H9 (cell line): ENCODE data around the gene AQP2. TPM values are rescaled to one million over a fixed set of nuclear protein-coding genes. Genes with fewer than 3 reads are reported as not detected.

Experiments used
- DNase-seq: peaks from one replicate; pipeline ENCODE4 v3.0.0-alpha.2; 2017
- H2AFZ ChIP-seq: one replicate; pipeline ENCODE4 v1.6.1; 2013; ENCODE audit warnings: mild to moderate bottlenecking, low read length, control low read depth, moderate library complexity
- H2AK5ac ChIP-seq: 2 replicates; pipeline ENCODE4 v1.6.1; 2013; ENCODE audit warnings: low read length, control low read depth, mixed read lengths; ENCODE audit not compliant: insufficient read length
- H2BK120ac ChIP-seq: one replicate; pipeline ENCODE4 v1.6.1; 2013; ENCODE audit warnings: low read depth, mild to moderate bottlenecking, low read length, control low read depth, inconsistent platforms; ENCODE audit not compliant: poor library complexity, severe bottlenecking
- H2BK12ac ChIP-seq: 2 replicates; pipeline ENCODE4 v1.6.1; 2013; ENCODE audit warnings: low read length, control low read depth, mixed read lengths, low read depth; ENCODE audit not compliant: insufficient read length
- H2BK15ac ChIP-seq: 2 replicates; pipeline ENCODE4 v1.6.1; 2013; ENCODE audit warnings: low read depth, low read length, control low read depth
- H2BK20ac ChIP-seq: one replicate; pipeline ENCODE4 v1.6.1; 2013; ENCODE audit warnings: low read depth, mild to moderate bottlenecking, low read length, control low read depth, inconsistent platforms; ENCODE audit not compliant: poor library complexity, severe bottlenecking
- H2BK5ac ChIP-seq: 2 replicates; pipeline ENCODE4 v1.6.1; 2013; ENCODE audit warnings: low read length, control low read depth, mixed read lengths; ENCODE audit not compliant: insufficient read length
- H3K14ac ChIP-seq: 2 replicates; pipeline ENCODE4 v1.6.1; 2013; ENCODE audit warnings: low read length, control low read depth; ENCODE audit not compliant: insufficient read depth
- H3K18ac ChIP-seq: 2 replicates; pipeline ENCODE4 v1.6.1; 2013; ENCODE audit warnings: low read depth, mild to moderate bottlenecking, mixed read lengths, low read length, control low read depth; ENCODE audit not compliant: insufficient read length
- H3K23ac ChIP-seq: 2 replicates; pipeline ENCODE4 v1.6.1; 2013; ENCODE audit warnings: low read length, control low read depth, mixed read lengths, low read depth; ENCODE audit not compliant: insufficient read length
- H3K23me2 ChIP-seq: 2 replicates; pipeline ENCODE4 v1.6.1; 2013; ENCODE audit warnings: low read depth, mild to moderate bottlenecking, mixed read lengths, low read length, control low read depth; ENCODE audit not compliant: insufficient read length, poor library complexity, severe bottlenecking
- H3K27ac ChIP-seq: 2 replicates; pipeline ENCODE4 v1.5.1; 2013; ENCODE audit warnings: low read length, control low read depth, mixed read lengths, low read depth; ENCODE audit not compliant: insufficient read length
- H3K27me3 ChIP-seq: 2 replicates; pipeline ENCODE4 v1.6.1; 2013; ENCODE audit warnings: low read length, control low read depth, inconsistent platforms; ENCODE audit not compliant: insufficient read depth
- H3K4ac ChIP-seq: 2 replicates; pipeline ENCODE4 v1.6.1; 2013; ENCODE audit warnings: low read depth, mild to moderate bottlenecking, control low read depth, inconsistent platforms, low read length, moderate library complexity
- H3K4me1 ChIP-seq: 2 replicates; pipeline ENCODE4 v1.6.1; 2013; ENCODE audit warnings: low read length, control low read depth, inconsistent platforms; ENCODE audit not compliant: insufficient read depth
- H3K4me2 ChIP-seq: 2 replicates; pipeline ENCODE4 v1.6.1; 2013; ENCODE audit warnings: low read length, control low read depth, mixed read lengths; ENCODE audit not compliant: insufficient read length, insufficient read depth
- H3K56ac ChIP-seq: 2 replicates; pipeline ENCODE4 v1.6.1; 2013; ENCODE audit warnings: low read depth, mild to moderate bottlenecking, mixed read lengths, low read length, control low read depth; ENCODE audit not compliant: insufficient read length
- H3K79me1 ChIP-seq: 2 replicates; pipeline ENCODE4 v1.6.1; 2013; ENCODE audit warnings: low read depth, mild to moderate bottlenecking, moderate library complexity, low read length, control low read depth, inconsistent platforms; ENCODE audit not compliant: insufficient read depth, poor library complexity, severe bottlenecking
- H3K79me2 ChIP-seq: 2 replicates; pipeline ENCODE4 v1.6.1; 2013; ENCODE audit warnings: low read length, control low read depth, inconsistent platforms; ENCODE audit not compliant: insufficient read depth
- H3K9ac ChIP-seq: 2 replicates; pipeline ENCODE4 v1.6.1; 2013; ENCODE audit warnings: low read length, control low read depth, mixed read lengths; ENCODE audit not compliant: insufficient read length; ENCODE audit errors: extremely low read depth
- H3K9me3 ChIP-seq: one replicate; pipeline ENCODE4 v1.6.1; 2013; ENCODE audit warnings: low read depth, low read length, inconsistent platforms; ENCODE audit not compliant: control insufficient read depth
- H3T11ph ChIP-seq: one replicate; pipeline ENCODE4 v1.6.1; 2013; ENCODE audit warnings: mild to moderate bottlenecking, low read length, control low read depth, inconsistent platforms
- H4K20me1 ChIP-seq: one replicate; pipeline ENCODE4 v1.6.1; 2013; ENCODE audit not compliant: control insufficient read depth, insufficient read length, insufficient read depth
- H4K5ac ChIP-seq: 2 replicates; pipeline ENCODE4 v1.6.1; 2013; ENCODE audit warnings: low read depth, mild to moderate bottlenecking, mixed read lengths, low read length, control low read depth; ENCODE audit not compliant: insufficient read length
- H4K8ac ChIP-seq: replicated peaks from 2 replicates; pipeline ENCODE4 v1.6.1; 2013; ENCODE audit warnings: low read length, control low read depth, mixed read lengths, low read depth; ENCODE audit not compliant: insufficient read length
- H4K91ac ChIP-seq: 2 replicates; pipeline ENCODE4 v1.6.1; 2013; ENCODE audit warnings: low read depth, mild to moderate bottlenecking, moderate library complexity, mixed read lengths, low read length, control low read depth; ENCODE audit not compliant: insufficient read length
- H3K27ac Mint-ChIP-seq, 3 experiments: 2 replicates in 2 of 3; 3 replicates in 1 of 3; pipeline ENCODE4 v1.8.0; 2020 to 2021; ENCODE audit warnings: mixed read lengths in 3 of 3, mild to moderate bottlenecking in 1 of 3, moderate library complexity in 1 of 3
- H3K27me3 Mint-ChIP-seq: 2 replicates; pipeline ENCODE4 v1.8.0; 2021; ENCODE audit warnings: low read depth, mild to moderate bottlenecking, moderate library complexity, mixed read lengths
- H3K36me3 Mint-ChIP-seq, 3 experiments: 2 replicates in 2 of 3; 3 replicates in 1 of 3; pipeline ENCODE4 v1.8.0; 2020 to 2021; ENCODE audit warnings: low read depth in 3 of 3, mixed read lengths in 3 of 3; ENCODE audit not compliant: insufficient read depth in 1 of 3
- H3K4me1 Mint-ChIP-seq, 2 experiments: 2 replicates each; pipeline ENCODE4 v1.8.0; 2020; ENCODE audit warnings: mixed read lengths in 2 of 2
- H3K4me3 Mint-ChIP-seq, 2 experiments: 2 replicates in 1 of 2; 3 replicates in 1 of 2; pipeline ENCODE4 v1.8.0; 2020 to 2021; ENCODE audit warnings: mild to moderate bottlenecking in 2 of 2, mixed read lengths in 2 of 2, moderate library complexity in 1 of 2
- H3K9me3 Mint-ChIP-seq, 2 experiments: 2 replicates in 1 of 2; 3 replicates in 1 of 2; pipeline ENCODE4 v1.8.0; 2020; ENCODE audit warnings: mild to moderate bottlenecking in 2 of 2, mixed read lengths in 2 of 2, moderate library complexity in 1 of 2
- CTCF ChIP-seq: fragments of 200-600 bp; sonication (generic); conservative IDR thresholded peaks from 3 replicates; pipeline ENCODE4 v1.8.0; 2021; ENCODE audit warnings: antibody characterized with exemption, mild to moderate bottlenecking
- WGBS: extraction: QIAGEN DNeasy Blood & Tissue Kit; methylation state at CpG from one replicate; pipeline ENCODE4 v1.1.7; 2013; ENCODE audit warnings: missing lambda C conversion rate, low lambda C conversion rate, mixed read lengths; ENCODE audit not compliant: insufficient read length; ENCODE audit errors: extremely low coverage; 5-methylcytosine and 5-hydroxymethylcytosine counted together
- total RNA-seq: library from RNA; stranded (reverse); gene quantifications from 2 replicates; pipeline ENCODE4 v1.2.1, GENCODE V29; 2021

The AQP2 gene
- total RNA-seq, 1 experiment from 2014 or later, result not detected

- H2BK12ac ChIP-seq, result no peak overlapping the region
- no CpG with 5 or more reads among the region's 17 CpGs for WGBS
- H3K9me3 ChIP-seq, result no peaks in the 10 kb centered on the region
- peaks cover 68% of the 10 kb centered on the region for H3K27me3 Mint-ChIP-seq
- no peaks in the 10 kb centered on the region for H4K20me1 ChIP-seq
- H3K4ac ChIP-seq, result no peak overlapping the region
- no peak overlapping the region for H2AK5ac ChIP-seq
- H3K14ac ChIP-seq, result no peak overlapping the region; the same call in 1 of the 2 replicates
- TF ChIP-seq CTCF, result no peak
- no peak overlapping the region for H2BK20ac ChIP-seq
- H3K27ac ChIP-seq, result no peak overlapping the region
- no peaks in the 10 kb centered on the region for H3K36me3 Mint-ChIP-seq
- no peak overlapping the region for H3K9ac ChIP-seq
- no peak overlapping the region for H2BK15ac ChIP-seq
- H2BK120ac ChIP-seq, result no peak overlapping the region
- H3K4me2 ChIP-seq, result no peak overlapping the region
- H3K27me3 ChIP-seq, result peaks cover 12% of the 10 kb centered on the region
- peaks cover 9% of the 10 kb centered on the region; the same call in 1 of the 2 replicates for H3K4me1 ChIP-seq
- no peak overlapping the region for H2AFZ ChIP-seq
- H3K23ac ChIP-seq, result no peak overlapping the region
- H3K18ac ChIP-seq, result no peak overlapping the region
- no peaks in the 10 kb centered on the region for H3K9me3 Mint-ChIP-seq
- no peak overlapping the region for H2BK5ac ChIP-seq
- no peak overlapping the region for H3K56ac ChIP-seq
- no peak overlapping the region for H4K91ac ChIP-seq
- H3K4me1 Mint-ChIP-seq, result peaks cover 33 to 34% of the 10 kb centered on the region in 2 experiments
- H3T11ph ChIP-seq, result no peak overlapping the region
- H4K8ac ChIP-seq, result no peak overlapping the region
- no peak overlapping the region for H3K27ac Mint-ChIP-seq
- no peak overlapping the region for H3K4me3 Mint-ChIP-seq
- no peak for DNase-seq
- no peak overlapping the region for H4K5ac ChIP-seq
- H3K79me2 ChIP-seq, result no peaks in the 10 kb centered on the region
- peaks cover 5% of the 10 kb centered on the region for H3K23me2 ChIP-seq
- no peaks in the 10 kb centered on the region for H3K79me1 ChIP-seq
Observed at GRCh38 chr12:49963976-49964815, 13.7 kb downstream of the AQP2 start.
